IMR-90 (cell line): ENCODE measurements around the gene TRPV4.

ENCODE experiments used
- CEBPB ChIP-seq: IDR thresholded peaks from 2 replicates; pipeline ENCODE4 v1.6.1; 2012; ENCODE audit warnings: low read depth, low read length, improper control_type of control experiment
- MAFK ChIP-seq: IDR thresholded peaks from 2 replicates; pipeline ENCODE4 v1.6.1; 2012; ENCODE audit warnings: low read depth, low read length, improper control_type of control experiment
- MAZ ChIP-seq: IDR thresholded peaks from 2 replicates; pipeline ENCODE4 v1.6.1; 2012; ENCODE audit warnings: low read depth, mild to moderate bottlenecking, low read length, improper control_type of control experiment, moderate library complexity, borderline replicate concordance
- MXI1 ChIP-seq: IDR thresholded peaks from 2 replicates; pipeline ENCODE4 v1.6.1; 2012; ENCODE audit warnings: low read depth, mild to moderate bottlenecking, low read length, moderate library complexity, borderline replicate concordance
- RAD21 ChIP-seq: IDR thresholded peaks from 2 replicates; pipeline ENCODE4 v1.6.1; 2012; ENCODE audit warnings: low read length, improper control_type of control experiment
- RFX5 ChIP-seq: IDR thresholded peaks from 2 replicates; pipeline ENCODE4 v1.8.0; 2012; ENCODE audit warnings: low read depth, mild to moderate bottlenecking, low read length, moderate library complexity
- TF ChIP-seq, protein P1 (sequence below): conservative IDR thresholded peaks from 2 replicates; pipeline ENCODE4 v1.5.1; 2012; ENCODE audit warnings: mild to moderate bottlenecking, low read depth, low read length, improper control_type of control experiment
- TF ChIP-seq, protein P2 (sequence below): fragments of 150-350 bp; IDR thresholded peaks from 2 replicates; pipeline ENCODE4 v1.6.1; 2016; ENCODE audit warnings: low read depth, mild to moderate bottlenecking, low read length, moderate library complexity, borderline replicate concordance

DNA sequence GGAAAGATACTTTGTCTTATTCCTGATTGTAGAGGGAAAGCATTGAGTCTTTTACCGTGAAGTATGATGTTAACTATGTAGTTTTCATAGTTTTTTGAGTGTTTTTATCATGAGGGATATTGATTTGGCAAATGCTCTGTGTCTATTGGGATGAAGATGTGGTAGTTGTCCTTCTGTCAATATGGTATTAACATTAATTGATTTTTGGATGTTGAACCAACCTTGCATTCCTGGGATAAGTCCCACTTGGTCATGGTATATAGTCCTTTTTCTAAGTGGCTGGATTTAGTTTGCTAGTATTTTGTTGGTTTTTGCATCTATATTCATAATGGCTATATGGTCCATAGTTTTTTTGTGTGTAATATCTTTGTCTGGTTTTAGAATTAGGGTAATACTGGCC is 76.7 kb downstream of the TRPV4 start:
- no peak for TF ChIP-seq MAFK
- TF ChIP-seq CEBPB: no peak
- TF ChIP-seq, protein P1, sequence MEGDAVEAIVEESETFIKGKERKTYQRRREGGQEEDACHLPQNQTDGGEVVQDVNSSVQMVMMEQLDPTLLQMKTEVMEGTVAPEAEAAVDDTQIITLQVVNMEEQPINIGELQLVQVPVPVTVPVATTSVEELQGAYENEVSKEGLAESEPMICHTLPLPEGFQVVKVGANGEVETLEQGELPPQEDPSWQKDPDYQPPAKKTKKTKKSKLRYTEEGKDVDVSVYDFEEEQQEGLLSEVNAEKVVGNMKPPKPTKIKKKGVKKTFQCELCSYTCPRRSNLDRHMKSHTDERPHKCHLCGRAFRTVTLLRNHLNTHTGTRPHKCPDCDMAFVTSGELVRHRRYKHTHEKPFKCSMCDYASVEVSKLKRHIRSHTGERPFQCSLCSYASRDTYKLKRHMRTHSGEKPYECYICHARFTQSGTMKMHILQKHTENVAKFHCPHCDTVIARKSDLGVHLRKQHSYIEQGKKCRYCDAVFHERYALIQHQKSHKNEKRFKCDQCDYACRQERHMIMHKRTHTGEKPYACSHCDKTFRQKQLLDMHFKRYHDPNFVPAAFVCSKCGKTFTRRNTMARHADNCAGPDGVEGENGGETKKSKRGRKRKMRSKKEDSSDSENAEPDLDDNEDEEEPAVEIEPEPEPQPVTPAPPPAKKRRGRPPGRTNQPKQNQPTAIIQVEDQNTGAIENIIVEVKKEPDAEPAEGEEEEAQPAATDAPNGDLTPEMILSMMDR: no peak
- no peak for TF ChIP-seq RAD21
- TF ChIP-seq, protein P2, sequence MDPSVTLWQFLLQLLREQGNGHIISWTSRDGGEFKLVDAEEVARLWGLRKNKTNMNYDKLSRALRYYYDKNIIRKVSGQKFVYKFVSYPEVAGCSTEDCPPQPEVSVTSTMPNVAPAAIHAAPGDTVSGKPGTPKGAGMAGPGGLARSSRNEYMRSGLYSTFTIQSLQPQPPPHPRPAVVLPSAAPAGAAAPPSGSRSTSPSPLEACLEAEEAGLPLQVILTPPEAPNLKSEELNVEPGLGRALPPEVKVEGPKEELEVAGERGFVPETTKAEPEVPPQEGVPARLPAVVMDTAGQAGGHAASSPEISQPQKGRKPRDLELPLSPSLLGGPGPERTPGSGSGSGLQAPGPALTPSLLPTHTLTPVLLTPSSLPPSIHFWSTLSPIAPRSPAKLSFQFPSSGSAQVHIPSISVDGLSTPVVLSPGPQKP: no peak
- no peak for TF ChIP-seq RFX5
- no peak for TF ChIP-seq MAZ
- TF ChIP-seq MXI1: no peak
